K562 treated with DMSO at 1 percent for 24 hours (cell line): ENCODE results near the gene FAM124B. TPM values are rescaled to one million over a fixed set of nuclear protein-coding genes. Genes with fewer than 3 reads are reported as not detected.

Experiments used
- total RNA-seq: library from RNA; unstranded; fragments of 300-600 nt; gene quantifications from 2 replicates; pipeline ENCODE4 v1.2.3, GENCODE V29; 2022; ENCODE audit warnings: low read depth; ENCODE audit not compliant: insufficient read depth

FAM124B gene
- total RNA-seq: 1.6 and 1.9 TPM in 2 replicates

GRCh38 chr2:224401641-224402342 is at the start of gene FAM124B:
FAM124B (minus strand) TSS chr2:224402107; CDS start chr2:224401768, 339 bp downstream.

Other genes with a start within 250 kb of the FAM124B start
- gene CUL3, start 183.3 kb upstream of the FAM124B start, total RNA-seq: 25.2 and 28.8 TPM in 2 replicates